Stimulated activated CD4-positive, alpha-beta T cell treated with anti-CD3 and anti-CD28 coated beads, TNF-alpha, amount 100 ng/mL, for 1 hour (primary cell): ENCODE results near the gene AFF1.

Experiments
- DNase-seq, 3 donors: peaks; one replicate each; pipeline ENCODE4 v3.0.0-alpha.2; 2020; ENCODE audit warnings: low read depth in 3 of 3, low spot score in 1 of 3

The AFF1 gene, protein sequence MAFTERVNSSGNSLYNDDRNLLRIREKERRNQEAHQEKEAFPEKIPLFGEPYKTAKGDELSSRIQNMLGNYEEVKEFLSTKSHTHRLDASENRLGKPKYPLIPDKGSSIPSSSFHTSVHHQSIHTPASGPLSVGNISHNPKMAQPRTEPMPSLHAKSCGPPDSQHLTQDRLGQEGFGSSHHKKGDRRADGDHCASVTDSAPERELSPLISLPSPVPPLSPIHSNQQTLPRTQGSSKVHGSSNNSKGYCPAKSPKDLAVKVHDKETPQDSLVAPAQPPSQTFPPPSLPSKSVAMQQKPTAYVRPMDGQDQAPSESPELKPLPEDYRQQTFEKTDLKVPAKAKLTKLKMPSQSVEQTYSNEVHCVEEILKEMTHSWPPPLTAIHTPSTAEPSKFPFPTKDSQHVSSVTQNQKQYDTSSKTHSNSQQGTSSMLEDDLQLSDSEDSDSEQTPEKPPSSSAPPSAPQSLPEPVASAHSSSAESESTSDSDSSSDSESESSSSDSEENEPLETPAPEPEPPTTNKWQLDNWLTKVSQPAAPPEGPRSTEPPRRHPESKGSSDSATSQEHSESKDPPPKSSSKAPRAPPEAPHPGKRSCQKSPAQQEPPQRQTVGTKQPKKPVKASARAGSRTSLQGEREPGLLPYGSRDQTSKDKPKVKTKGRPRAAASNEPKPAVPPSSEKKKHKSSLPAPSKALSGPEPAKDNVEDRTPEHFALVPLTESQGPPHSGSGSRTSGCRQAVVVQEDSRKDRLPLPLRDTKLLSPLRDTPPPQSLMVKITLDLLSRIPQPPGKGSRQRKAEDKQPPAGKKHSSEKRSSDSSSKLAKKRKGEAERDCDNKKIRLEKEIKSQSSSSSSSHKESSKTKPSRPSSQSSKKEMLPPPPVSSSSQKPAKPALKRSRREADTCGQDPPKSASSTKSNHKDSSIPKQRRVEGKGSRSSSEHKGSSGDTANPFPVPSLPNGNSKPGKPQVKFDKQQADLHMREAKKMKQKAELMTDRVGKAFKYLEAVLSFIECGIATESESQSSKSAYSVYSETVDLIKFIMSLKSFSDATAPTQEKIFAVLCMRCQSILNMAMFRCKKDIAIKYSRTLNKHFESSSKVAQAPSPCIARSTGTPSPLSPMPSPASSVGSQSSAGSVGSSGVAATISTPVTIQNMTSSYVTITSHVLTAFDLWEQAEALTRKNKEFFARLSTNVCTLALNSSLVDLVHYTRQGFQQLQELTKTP

DNA sequence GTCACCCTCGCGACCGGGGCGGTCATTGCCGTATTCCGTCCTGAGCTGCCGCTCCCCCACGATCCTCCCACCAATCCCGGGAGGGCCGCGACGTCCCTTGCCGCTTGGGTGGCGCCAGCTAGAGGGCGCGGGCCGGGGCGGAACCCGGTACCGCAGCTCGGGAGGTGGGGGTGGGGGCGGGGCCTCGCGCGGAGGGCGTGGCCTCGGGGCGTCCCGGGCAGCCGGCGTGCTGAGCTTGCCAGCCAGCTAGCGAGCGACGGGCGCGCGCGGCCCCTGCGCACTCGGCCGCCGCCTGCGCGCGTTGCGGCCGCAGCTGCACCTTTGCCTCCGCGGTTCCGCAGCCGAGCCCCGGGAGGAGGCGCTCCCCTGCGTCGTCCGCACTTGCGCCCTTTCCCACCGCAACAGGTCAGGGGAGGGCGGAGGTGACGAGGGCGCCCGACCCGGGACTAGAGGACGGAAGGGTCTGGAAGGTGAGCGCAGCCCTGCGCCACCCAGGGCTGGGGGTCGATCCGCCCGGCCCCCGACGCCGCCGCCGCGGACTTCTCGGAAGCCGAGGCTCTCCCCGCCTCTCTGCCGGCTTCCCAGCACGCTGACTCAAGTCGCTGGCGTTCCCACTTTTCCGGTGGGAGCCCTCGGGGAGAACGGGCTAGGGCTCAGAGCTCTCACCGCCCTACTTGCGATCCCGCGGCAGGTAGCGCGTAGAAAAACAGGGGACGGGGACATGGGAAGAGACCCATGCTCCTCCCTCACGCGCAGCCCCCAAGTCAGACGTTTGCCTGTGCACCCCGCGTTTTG is at the start of gene AFF1:
TSS of gene AFF1 (plus strand) at position 241 of the 795 bp plus-strand sequence. CDS start 13,523 bp downstream, outside the sequence.
- peak; percentile 66 to 78 (median 74) for DNase-seq

DNA sequence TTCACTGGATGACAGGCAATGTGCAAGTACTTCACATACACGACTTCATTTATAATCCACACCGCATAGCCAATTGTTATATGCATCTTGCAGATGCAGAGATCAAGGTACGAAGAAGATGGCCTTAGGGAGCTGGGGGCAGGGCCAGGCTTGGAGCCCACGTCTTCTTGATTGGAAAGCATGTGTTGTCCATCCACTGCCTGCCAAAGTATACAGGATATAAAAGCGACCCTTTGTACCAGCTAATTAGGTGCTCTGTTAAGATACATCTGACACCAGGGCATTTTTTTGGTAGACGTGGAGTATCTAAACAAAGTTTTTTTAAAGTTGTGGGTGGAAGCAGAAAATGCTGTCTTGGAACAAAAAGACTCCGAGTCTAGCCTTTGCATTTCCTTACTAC is 44.0 kb upstream of the AFF1 start:
- no peak for DNase-seq

GRCh38 chr4:86891762-86892635 is 42.8 kb upstream of the AFF1 start, which contains the start of gene C4orf36:
C4orf36 (minus strand) TSS chr4:86892422; CDS start chr4:86891520, 902 bp downstream.
- peak in 1 of 3 donors; percentile 5 for DNase-seq

DNA sequence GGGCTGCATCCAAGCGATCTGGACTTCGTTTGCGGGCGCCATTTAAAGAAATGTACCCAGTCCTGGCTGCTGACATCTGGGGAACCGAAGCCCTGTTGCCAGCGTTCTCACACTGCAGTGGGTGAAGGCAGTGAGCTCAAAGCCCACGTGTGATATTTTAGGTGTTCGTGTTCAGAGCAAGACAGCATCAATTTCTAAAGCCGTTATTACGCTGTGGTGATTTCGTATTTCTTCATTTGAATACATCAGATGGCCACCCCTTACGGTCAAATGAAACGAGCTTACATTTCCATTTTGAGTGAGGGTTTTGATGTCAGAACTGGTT is 42.2 kb upstream of the AFF1 start:
- DNase-seq, result no peak

DNA sequence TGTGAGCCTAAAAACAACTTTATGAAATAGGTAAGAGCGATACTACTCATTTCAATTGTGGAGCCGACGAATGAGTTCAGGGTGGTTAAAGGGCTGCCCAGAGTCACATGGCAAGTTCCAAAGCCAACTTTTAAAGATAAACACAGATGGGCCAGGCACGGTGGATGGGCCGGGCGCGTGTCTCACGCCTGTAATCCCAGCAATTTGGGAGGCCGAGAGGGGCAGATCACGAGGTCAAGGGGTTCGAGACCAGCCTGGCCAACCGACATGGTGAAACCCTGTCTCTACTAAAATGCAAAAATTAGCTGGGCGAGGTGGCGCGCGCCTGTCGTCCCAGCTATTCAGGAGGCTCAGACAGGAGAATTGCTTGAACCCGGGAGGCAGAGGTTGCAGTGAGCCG is 41.7 kb upstream of the AFF1 start:
- no peak for DNase-seq

DNA sequence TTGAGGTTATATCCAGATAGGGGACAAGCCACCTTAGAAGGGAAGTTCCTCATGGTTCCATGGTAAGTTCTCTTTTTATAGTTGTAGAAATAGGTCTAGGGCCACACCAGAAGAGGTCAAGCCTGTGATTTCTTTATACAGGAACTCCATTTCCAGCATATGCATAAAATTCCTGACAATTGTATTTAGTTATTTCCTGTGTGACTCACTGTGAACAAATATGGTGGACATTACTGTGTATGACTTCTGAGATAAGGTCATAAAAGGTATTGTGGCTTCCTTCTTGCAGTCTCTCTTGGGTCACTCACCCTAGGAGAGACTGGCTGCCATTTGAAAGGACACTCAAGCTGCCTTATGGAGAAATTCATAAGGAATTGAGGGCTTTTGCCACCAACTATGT is 40.4 kb upstream of the AFF1 start:
- DNase-seq, result no peak

- DNase-seq, result no peak
These were observed 38.9 kb upstream of the AFF1 start for GRCh38 chr4:86895692-86896488.

GRCh38 chr4:86896596-86896995 is 38.2 kb upstream of the AFF1 start:
- DNase-seq, result no peak

GRCh38 chr4:86898562-86898961 is 36.2 kb upstream of the AFF1 start:
- DNase-seq, result no peak

- no peak for DNase-seq
These were observed 32.9 kb upstream of the AFF1 start for GRCh38 chr4:86901864-86902263.

- DNase-seq, result no peak
These were observed 26.6 kb upstream of the AFF1 start for GRCh38 chr4:86908251-86908657.

DNA sequence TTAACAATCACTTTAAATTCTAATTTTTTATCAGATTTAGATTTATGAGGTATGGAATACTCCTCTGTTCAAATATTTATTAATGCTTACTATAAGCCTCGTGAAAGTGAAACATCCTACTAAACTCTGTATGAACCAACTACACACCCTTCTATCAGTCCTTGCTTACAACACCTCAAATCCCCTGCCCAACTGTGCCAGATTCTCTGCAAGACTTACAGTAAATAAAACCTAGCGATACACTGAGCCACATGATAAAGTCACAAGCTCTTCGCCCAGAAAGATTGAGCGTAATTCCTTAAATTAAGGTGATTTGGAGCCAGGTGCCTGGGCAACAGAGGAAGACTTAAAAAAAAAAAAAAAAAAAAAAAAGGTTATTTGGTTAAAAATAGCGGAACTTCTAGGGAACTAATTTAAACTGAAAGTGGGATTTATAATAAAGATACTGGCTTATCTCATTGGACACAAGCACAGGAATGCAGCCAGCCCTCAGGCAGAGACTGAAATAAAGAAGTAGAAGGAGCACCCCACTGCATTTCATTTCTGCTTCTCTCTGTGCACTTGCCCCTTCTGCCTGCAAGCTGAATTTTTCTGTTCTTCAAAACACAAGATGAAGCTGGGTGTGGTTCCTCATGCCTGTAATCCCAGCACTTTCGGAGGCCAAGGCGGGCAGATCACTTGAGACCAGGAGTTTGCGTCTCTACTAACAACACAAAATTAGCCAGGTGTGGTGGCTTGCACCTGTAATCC is 25.1 kb upstream of the AFF1 start:
- no peak for DNase-seq

- no peak for DNase-seq
These were observed 24.4 kb upstream of the AFF1 start for GRCh38 chr4:86910369-86910768.

DNA sequence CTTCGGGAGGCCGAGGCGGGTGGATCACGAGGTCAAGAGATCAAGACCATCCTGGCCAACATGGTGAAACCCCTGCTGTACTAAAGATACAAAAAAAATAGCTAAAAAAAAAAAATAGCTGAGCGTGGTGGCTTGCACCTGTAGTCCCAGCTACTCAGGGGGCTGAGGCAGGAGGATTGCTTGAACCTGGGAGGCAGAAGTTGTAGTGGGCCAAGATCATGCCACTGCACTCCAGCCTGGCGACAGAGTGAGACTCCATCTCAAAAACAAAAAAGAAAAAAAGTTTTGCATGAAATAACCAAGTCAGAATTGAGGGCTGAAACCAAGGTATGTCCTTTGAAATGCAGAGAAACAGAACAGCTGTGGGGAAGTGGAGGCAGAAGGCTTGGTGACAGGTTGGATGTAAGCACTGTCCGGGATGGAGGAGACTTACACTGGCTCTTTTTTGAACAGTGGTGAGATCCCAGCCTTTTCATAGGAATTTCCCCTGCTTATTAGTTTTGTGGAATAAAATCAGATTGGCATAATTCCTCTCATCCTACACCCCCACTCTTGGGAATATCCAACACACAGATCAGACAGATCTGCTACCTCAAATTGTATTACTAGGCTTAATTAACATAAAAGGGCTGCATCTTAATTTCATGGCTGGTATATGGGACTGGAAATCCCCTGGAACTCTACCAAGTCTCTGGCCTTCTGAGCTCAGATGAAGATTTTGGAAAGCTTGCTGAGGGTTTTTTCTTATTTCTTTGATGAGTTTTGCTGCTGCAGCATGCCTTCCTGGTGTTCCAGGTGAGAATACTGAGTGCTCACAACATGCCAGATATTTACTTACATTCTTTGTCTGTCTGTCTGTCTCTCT is 23.8 kb upstream of the AFF1 start:
- no peak for DNase-seq

DNA sequence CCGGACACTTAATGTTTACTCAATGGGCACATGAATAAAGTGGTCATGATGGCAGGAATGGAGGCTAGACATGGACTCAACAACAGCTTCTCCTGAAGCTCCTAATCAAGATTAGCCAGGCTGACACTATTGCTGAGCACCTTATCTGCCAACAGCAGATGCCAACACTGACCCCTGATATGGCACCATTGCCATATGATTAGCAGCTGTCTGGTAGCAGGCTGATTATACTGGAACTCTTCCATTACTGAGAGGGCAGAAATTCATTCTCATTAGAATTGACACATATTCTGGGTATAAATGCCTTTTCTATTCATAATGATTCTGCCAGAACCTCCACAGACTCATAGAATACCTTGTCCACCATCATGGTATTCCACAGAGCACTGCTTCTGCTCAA is 18.4 kb upstream of the AFF1 start:
- DNase-seq, result no peak

DNA sequence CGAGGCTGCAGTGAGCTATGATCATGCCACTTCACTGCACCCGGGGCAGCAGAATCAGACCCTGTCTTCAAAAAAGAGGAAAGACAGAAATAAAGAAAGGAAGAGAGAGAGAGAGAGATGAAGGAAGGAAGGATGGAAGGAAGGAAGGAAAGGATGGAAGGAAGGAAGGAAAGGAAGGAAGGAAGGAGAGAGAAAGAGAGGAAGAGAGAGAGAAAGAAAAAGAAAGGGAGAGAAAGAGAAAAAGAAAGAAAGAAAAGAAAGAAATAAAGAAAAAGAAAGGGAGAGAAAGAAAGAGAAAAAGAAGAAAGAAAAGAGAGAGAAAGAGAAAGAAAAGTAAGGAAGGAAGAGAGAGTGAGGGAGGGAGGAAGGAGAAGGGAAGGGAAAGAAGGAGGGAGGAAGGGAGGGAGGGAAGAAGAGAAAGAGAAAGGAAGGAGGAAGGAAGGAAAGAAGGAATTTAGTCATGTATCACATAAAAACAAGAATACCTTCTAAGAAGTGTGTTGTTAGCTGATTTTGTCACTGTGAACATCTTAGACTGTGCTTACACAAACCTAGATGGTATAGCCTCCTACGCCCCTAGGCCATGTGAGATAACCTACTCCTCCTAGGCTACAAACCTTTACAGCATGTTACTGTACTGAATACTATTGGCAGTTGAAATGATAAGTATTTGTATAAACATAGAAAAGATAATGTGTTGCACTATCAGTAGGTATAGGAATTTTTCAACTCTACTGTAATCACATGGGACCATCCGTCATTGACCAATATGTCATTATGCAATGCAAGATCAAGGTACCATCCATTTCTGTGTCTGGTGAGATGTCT is 17.4 kb upstream of the AFF1 start:
- DNase-seq, result no peak
